22Rv1 (cell line): ENCODE results near the gene EXOC3.

ENCODE experiments used
- H3K27ac ChIP-seq: fragments of 450-650 bp; 2 replicates; pipeline ENCODE4 v1.5.1; 2017
- ZFX ChIP-seq: fragments of 450-650 bp; IDR thresholded peaks from 2 replicates; pipeline ENCODE4 v1.6.1; 2017; ENCODE audit warnings: antibody characterized with exemption, borderline replicate concordance
- TF ChIP-seq, protein P1 (sequence below): fragments of 450-650 bp; IDR thresholded peaks from 2 replicates; pipeline ENCODE4 v1.5.1; 2017; ENCODE audit warnings: mild to moderate bottlenecking

The EXOC3 gene

DNA sequence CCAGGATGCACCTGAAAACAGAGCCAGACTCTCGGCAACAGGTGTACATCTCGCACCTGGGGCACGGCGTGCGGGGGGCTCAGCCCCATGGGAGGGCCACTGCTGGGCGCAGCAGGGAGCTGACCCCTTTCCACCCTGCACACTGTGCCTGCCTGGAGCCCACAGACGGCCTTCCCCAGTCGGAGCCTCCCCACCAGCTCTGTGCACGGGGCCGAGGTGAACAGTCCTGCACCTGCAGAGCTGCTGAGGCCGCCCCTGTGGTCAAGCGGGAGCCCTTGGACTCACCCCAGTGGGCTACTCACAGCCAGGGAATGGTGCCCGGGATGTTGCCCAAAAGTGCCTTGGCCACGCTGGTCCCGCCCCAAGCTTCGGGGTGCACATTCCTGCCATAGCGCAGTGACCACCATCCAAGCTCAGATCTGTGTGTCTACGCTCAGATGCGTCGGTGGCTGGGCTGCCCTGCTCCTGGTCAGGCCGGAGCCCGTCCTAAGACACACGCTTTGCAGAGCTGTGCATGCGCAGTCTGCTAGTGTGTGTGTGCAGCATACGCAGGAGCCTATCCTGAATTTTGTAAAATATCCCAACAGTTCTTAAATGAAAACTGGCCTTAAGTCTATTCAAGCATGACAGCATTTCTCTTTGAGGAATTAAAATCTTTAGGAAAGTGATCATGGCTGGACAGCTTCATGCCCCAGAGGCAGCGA lies 8.4 kb upstream of the EXOC3 start:
- TF ChIP-seq, protein P1, sequence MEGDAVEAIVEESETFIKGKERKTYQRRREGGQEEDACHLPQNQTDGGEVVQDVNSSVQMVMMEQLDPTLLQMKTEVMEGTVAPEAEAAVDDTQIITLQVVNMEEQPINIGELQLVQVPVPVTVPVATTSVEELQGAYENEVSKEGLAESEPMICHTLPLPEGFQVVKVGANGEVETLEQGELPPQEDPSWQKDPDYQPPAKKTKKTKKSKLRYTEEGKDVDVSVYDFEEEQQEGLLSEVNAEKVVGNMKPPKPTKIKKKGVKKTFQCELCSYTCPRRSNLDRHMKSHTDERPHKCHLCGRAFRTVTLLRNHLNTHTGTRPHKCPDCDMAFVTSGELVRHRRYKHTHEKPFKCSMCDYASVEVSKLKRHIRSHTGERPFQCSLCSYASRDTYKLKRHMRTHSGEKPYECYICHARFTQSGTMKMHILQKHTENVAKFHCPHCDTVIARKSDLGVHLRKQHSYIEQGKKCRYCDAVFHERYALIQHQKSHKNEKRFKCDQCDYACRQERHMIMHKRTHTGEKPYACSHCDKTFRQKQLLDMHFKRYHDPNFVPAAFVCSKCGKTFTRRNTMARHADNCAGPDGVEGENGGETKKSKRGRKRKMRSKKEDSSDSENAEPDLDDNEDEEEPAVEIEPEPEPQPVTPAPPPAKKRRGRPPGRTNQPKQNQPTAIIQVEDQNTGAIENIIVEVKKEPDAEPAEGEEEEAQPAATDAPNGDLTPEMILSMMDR = no peak
- no peak for TF ChIP-seq ZFX
- H3K27ac ChIP-seq = no peak overlapping the region

DNA sequence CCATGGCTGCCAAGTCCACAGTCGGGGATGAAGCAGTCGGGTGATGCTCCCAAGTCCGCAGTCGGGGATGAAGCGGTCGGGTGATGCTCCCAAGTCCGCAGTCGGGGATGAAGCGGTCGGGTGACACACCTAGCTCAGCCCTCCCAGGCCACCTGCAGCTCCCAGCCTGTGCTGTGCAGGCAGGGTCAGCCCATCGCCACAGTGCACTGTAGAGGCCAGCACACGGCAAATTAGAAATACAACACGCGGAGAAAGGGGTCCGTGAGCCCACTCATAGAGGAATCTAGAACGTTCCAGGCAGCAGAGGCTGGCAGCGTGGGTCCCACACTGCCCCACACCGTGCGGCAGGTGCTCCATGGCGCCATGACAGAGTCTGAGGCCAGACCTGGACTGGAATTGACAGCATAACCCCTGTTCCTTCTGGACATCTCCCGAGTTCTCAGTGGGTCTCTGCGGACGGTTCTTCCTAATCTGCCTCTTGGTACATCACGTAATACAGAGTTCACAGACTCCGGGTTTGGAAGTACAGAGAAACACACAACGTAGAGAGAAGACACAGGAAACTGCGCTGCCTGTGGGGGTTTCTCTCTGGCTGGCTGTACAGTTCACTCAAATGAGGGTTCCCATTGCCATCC lies 7.7 kb upstream of the EXOC3 start:
- TF ChIP-seq, protein P1 = no peak
- no peak for TF ChIP-seq ZFX
- H3K27ac ChIP-seq = no peak overlapping the region

DNA sequence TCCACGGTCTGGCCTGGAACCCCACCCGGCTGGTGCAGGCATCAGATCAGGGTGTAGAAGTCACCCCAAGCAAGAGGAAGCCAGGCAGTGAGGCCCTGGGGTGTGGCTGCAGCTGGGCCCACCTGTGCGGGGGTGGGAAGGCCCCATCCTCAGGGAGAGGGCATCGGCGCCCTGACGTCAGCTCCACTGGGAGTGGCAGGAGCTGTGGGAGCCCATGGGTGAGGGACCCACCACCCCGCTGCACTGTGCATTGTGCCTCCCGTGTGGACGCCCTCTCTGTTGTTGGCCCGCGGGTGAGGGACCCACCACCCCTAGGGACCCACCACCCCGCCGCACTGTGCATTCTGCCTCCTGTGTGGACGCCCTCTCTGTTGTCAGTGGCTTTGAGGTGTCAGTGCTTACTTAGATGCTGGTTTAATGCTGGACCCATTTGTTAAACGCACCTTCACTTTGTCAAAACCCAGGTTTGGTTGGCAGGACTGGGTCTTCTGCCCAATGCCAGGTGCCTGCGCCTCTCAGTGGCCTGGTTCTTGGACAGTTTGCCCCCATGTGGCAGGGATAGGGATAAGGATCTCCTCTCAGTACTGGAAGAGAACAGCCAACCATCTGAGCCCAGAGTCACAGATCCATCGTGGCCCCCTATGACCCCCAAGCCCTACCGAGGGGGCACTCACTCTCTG lies 6.9 kb upstream of the EXOC3 start:
- TF ChIP-seq ZFX = no peak
- TF ChIP-seq, protein P1 = peak; percentile 27
- H3K27ac ChIP-seq = no peak overlapping the region

DNA sequence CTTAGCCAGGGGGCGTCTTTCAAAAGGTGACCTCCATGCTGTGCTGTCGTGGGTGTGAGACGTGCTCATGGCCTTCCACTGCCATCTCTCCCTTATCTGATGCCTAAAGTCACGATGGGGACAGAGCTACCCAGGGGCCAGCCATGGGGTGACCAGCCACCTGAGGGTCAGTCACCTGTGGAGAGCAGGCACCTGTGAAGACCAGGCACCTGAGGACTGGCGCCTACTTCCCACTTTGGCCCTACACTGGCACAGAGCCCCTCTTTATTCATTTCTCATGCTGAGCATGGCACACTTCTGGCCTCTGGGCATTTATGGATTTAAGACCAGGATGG lies 6.4 kb upstream of the EXOC3 start:
- TF ChIP-seq ZFX = no peak
- TF ChIP-seq, protein P1 = no peak; the same call in 1 of the 2 replicates

DNA sequence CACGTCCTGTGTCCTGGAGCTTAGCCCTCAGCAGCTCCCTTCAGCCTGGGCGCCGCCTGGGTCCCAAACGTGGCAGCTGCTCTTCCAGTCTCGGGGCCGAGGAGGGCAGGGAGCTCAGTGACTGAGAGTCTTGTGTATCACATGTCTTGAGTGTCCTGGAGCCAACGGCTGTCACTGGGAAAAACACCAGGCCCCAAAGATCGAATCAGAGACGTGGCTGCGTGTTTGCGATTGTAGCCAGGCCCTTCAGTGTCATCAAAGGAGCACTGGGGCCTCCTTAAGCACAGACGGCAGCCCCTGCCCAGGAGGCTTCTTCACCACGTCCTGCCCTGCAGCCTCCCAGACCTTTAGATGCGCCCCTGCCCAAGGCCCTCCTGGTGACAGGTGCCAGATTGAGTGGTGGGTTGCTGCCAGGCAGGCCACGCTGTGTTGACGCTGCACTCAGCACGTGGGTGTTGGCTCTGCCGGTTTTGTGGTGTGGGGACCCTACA lies 5.7 kb upstream of the EXOC3 start:
- H3K27ac ChIP-seq = no peak overlapping the region

More for the DNA sequence above, 6.4 kb upstream of the EXOC3 start:
- H3K27ac ChIP-seq = no peak overlapping the region

DNA sequence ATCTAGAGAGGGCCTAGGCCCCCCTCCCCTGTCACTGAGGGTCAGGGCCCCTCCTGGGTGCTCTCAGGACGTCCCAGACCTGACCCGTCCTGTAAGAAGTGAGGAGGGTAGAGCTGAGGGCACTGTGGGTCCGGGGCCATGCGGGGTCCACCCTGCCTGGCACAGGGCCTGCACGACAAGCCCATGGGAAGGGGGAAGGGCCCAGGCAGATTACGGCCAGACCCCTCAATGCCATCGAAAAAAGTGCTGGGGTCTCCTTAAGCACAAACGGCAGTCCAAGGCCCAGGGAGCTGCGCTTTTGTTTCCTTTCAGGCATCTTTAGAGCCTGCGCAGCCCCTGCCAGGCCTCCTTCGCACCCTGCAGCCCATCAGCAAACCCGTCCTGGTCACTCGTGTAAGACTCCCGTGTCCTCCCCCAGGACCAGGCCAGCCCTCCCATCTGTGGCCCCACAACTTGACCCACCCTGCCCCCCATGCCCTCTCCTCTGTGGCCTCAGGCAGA lies 4.4 kb upstream of the EXOC3 start:
- no peak overlapping the region for H3K27ac ChIP-seq
- TF ChIP-seq, protein P1 = no peak
- TF ChIP-seq ZFX = no peak

More for the DNA sequence above, 5.7 kb upstream of the EXOC3 start:
- no peak for TF ChIP-seq ZFX
- TF ChIP-seq, protein P1 = no peak
